Measurements from ENCODE around the gene SERPINI2.
"Not testable (repeated sequence)": the region's sequence is repeated elsewhere in the genome, so short reads cannot be mapped to it uniquely, and the experiment has no call there.

Gene SERPINI2

GRCh38 chr3:167445491-167445890 lies 28.4 kb downstream of the SERPINI2 start:
- no peak for DNase-seq

- DNase-seq: no peak
Measured at GRCh38 chr3:167441256-167441655, 32.6 kb downstream of the SERPINI2 start.

GRCh38 chr3:167437428-167438139 lies 36.3 kb downstream of the SERPINI2 start:
- no peak for DNase-seq

- not testable (repeated sequence) for DNase-seq
Measured at GRCh38 chr3:167426962-167427361, 46.9 kb downstream of the SERPINI2 start.

- DNase-seq: not testable (repeated sequence)
Measured at GRCh38 chr3:167422396-167422795, 51.4 kb downstream of the SERPINI2 start.

- DNase-seq: no peak
Measured at GRCh38 chr3:167409611-167410010, 64.2 kb downstream of the SERPINI2 start.

- DNase-seq: no peak
Measured at GRCh38 chr3:167406876-167407492, 66.9 kb downstream of the SERPINI2 start.

GRCh38 chr3:167397826-167398225 lies 76.0 kb downstream of the SERPINI2 start:
- DNase-seq: no peak

- DNase-seq: no peak
Measured at GRCh38 chr3:167396075-167396474, 77.8 kb downstream of the SERPINI2 start.

GRCh38 chr3:167394003-167394402 lies 79.8 kb downstream of the SERPINI2 start:
- no peak for DNase-seq

Data from activated CD4-positive, alpha-beta T cell treated with anti-CD3 and anti-CD28 coated beads for 4 hours (primary cell).